ENCODE measurements around the gene FAM81A.

DNA sequence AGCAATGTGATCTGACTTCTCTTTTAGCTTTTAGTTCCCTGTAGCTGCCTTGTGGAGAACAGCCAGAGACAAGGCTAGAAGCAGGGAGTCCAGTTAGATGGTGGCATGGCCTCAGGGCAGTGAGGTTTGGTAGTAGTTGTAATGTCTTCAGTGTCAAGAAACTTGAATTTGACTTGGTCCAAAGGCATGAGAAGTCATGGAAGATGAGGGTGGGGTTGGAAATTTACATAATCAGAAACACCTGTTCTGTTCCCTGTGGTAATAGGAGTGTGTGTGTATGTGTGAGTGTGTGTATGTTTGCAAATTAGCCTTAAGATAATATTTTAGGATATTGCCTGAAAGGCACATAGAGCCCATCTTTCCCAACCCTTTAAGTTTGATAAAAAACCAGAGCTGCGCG is 118.4 kb downstream of the FAM81A start:
- TF ChIP-seq POLR2A (IDR thresholded peaks at IDR 0.05; ENCODE audit: low read depth, low read length) (no peak), POLR2AphosphoS5 (IDR thresholded peaks at IDR 0.05; ENCODE audit: low read depth, low read length) (no peak), TAF1 (IDR thresholded peaks at IDR 0.05; ENCODE audit: low read depth, low read length) (no peak), PAX5 (IDR thresholded peaks at IDR 0.05; ENCODE audit: insufficient read depth, low read length, severe bottlenecking) (no peak), SPI1 (IDR thresholded peaks at IDR 0.05; ENCODE audit: low read depth, low read length) (no peak), POU2F2 (IDR thresholded peaks at IDR 0.05; ENCODE audit: low read depth, low read length) (no peak)

All from GM12891 (cell line).